GM12892 (cell line): ENCODE results near the gene DNTT.
"Not testable (repeated sequence)": the region's sequence is repeated elsewhere in the genome, so short reads cannot be mapped to it uniquely, and the experiment has no call there.

ENCODE experiments used
- DNase-seq: peaks from one replicate; pipeline ENCODE4 v3.0.0; 2011; ENCODE audit not compliant: insufficient read length
- FAIRE-seq: peaks from 2 replicates; lab custom pipeline; 2011; peaks lifted over from hg19 to GRCh38; lab: Jason Lieb, UNC
- POLR2A ChIP-seq: IDR thresholded peaks from 2 replicates; pipeline ENCODE4 v1.6.1; 2011; ENCODE audit warnings: low read depth, low read length, control low read depth
- POLR2AphosphoS5 ChIP-seq: IDR thresholded peaks from 2 replicates; pipeline ENCODE4 v1.6.1; 2011; ENCODE audit warnings: low read depth, low read length, control low read depth
- TAF1 ChIP-seq: IDR thresholded peaks from 2 replicates; pipeline ENCODE4 v1.6.1; 2011; ENCODE audit warnings: low read depth, mild to moderate bottlenecking, control low read depth, low read length, borderline replicate concordance

Gene DNTT

GRCh38 chr10:96292971-96293920, 11.0 kb upstream of the DNTT start:
- DNase-seq: no peak
- FAIRE-seq: peak; percentile 97
- no peak for TF ChIP-seq TAF1
- no peak for TF ChIP-seq POLR2AphosphoS5
- no peak for TF ChIP-seq POLR2A

- FAIRE-seq (peak; percentile 70), DNase-seq (no peak)
- no peak for TF ChIP-seq POLR2AphosphoS5
- TF ChIP-seq TAF1: no peak
- no peak for TF ChIP-seq POLR2A
Measured at GRCh38 chr10:96295475-96295874, 8.8 kb upstream of the DNTT start.

GRCh38 chr10:96297486-96297885, 6.7 kb upstream of the DNTT start:
- DNase-seq: no peak
- no peak for FAIRE-seq
- no peak for TF ChIP-seq POLR2AphosphoS5
- TF ChIP-seq TAF1: no peak
- TF ChIP-seq POLR2A: no peak

DNA sequence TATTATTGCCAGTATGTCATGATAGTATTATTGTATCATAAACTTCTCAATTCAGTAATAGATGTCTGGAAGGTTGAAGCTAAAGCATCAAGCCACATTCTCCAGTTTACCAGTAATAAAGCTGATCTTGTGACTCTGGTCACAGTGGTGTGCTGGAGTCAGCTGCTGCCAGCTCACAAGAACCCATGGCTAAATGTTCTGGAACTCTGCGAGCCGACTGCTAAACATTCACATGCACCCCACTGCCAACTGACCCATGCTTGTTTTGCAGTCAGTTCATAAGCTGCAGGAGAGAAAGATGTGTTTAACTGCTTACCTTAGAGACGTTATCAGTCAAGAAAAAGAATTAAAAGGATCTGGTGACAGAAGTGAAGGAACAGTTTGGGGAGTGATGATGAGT, 5.9 kb upstream of the DNTT start:
- DNase-seq (no peak), FAIRE-seq (peak; percentile 66)

GRCh38 chr10:96299383-96299782, 4.9 kb upstream of the DNTT start:
- DNase-seq (no peak), FAIRE-seq (no peak)
- no peak for TF ChIP-seq POLR2AphosphoS5
- TF ChIP-seq POLR2A: no peak
- no peak for TF ChIP-seq TAF1

More for the DNA sequence above, 5.9 kb upstream of the DNTT start:
- no peak for TF ChIP-seq POLR2A

DNA sequence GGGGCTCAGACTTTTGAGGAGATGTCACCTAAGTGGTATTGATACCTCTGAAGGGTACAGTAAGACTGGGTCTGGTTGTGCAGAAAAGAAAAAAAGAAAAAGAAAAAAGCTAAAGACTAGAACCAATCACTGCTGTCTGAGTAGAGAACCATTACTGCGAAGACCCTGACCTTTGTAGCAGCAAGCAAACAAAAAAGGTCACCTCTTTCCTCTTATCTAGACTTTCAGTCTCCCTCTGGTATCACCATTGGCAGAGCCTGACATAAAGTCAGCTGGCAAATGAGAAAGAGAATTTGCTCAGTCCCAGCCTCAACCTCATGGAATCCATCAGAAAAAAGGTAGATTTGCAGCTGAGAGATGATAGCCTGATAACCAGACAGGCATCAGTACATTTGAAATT, 2.6 kb upstream of the DNTT start:
- no peak for TF ChIP-seq POLR2A
- no peak for TF ChIP-seq TAF1
- no peak for TF ChIP-seq POLR2AphosphoS5
- no peak for FAIRE-seq
- DNase-seq: no peak

DNA sequence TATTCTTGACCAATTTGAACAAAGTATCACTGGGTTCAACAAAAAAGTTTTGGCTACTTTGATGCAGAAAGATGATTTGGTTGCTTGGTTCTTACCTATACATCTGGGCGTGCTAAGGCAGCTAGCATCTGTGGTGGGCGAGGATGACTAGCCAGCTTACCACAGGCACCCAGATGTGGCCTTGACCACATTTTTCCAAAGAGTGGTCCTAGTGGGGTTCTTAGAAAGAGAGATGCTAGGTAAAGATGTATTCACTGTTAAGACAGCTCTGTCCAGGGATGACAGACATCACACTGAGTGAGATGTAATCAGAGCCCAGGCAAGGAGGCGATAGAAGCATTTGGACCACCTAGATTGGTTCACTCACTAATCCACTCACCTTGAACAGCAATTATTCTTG, 785 bp downstream of the DNTT start:
- DNase-seq (no peak), FAIRE-seq (no peak)
- TF ChIP-seq POLR2A: no peak
- no peak for TF ChIP-seq TAF1
- TF ChIP-seq POLR2AphosphoS5: no peak

GRCh38 chr10:96306516-96306915, 2.3 kb downstream of the DNTT start:
- TF ChIP-seq TAF1: no peak
- no peak for TF ChIP-seq POLR2A
- no peak for TF ChIP-seq POLR2AphosphoS5
- FAIRE-seq (no peak), DNase-seq (no peak)

GRCh38 chr10:96308854-96309253, 4.6 kb downstream of the DNTT start:
- not testable (repeated sequence) for DNase-seq, FAIRE-seq

DNA sequence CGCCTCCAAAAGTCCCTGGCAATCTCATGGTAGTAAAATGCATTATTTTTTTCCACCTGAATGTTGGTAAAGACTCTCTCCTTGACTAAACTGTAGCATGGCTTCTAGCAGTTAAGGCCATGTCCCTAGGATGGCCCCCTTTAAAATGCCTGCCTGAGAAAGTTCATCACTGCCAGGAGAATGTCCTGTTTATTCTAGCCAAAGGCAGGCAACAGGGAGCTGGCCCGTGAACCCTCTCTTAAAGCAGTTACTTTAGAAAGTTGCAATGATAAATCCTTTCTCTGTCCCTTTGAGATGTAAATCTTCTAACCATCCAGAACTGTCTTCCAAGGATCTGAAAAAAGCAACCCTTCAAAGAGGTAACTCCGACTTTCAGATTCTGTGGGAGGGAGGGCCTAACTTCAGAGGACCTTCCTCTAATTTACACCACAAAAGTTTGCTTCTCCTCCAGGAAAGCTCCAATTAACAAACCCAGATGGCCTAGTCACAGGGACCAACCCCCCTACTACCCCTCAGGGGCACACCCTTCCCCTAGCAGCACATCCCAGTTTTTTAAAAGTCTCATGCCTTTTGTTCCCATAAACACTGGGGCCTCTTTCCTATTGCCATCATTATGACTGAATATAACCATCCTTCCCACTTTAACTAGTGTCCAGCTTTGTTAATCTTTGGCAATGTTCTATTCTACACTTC, 5.5 kb downstream of the DNTT start:
- no peak for TF ChIP-seq POLR2A
- no peak for TF ChIP-seq POLR2AphosphoS5
- TF ChIP-seq TAF1: no peak
- FAIRE-seq (no peak), DNase-seq (no peak)

GRCh38 chr10:96310321-96310669, 6.1 kb downstream of the DNTT start:
- FAIRE-seq: no peak
- no peak for TF ChIP-seq TAF1
- no peak for TF ChIP-seq POLR2AphosphoS5
- no peak for TF ChIP-seq POLR2A
- DNase-seq: no peak

DNA sequence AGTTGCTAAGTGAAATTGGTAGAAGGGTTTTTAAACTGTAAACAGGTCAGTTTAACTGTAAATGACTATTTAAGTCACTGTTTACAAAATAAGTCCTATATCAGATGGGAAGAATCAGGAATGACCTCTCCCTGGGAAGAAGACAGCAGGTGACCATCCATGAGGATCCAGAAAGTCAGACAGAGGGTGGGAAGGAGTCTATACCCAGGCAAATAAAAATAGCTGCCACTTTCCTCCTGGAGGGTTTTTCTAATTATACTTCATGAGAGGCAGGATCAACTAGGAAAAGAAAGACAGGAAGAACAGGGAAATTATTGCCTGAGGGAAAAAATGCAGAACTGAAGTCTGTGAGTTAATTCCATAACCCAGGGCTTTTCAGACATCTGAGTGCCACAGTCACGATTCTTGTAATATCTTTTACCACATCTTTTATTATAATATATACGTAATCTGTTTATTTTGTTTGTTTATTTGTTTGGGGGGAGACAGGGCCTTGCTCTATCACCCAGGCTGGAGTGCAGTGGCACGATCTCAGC, 7.0 kb downstream of the DNTT start:
- DNase-seq (no peak), FAIRE-seq (no peak)
- no peak for TF ChIP-seq POLR2A
- TF ChIP-seq TAF1: no peak
- TF ChIP-seq POLR2AphosphoS5: no peak
